OCI-LY7 (cell line): ENCODE data around the gene TNIK.

Experiments
- CTCF ChIP-seq: fragments of 200-600 bp; sonication (generic); conservative IDR thresholded peaks from 2 replicates; pipeline ENCODE4 v1.5.1; 2014; ENCODE audit warnings: mild to moderate bottlenecking, antibody characterized with exemption, low read length, moderate library complexity, mixed read lengths
- EZH2phosphoT487 ChIP-seq: fragments of 200-600 bp; sonication (generic); IDR thresholded peaks from 2 replicates; pipeline ENCODE4 v1.6.1; 2018; ENCODE audit warnings: low read depth, borderline replicate concordance, mild to moderate bottlenecking, mixed run types, antibody characterized with exemption, low read length, moderate library complexity, mixed read lengths

GRCh38 chr3:171021377-171021776 lies 438.8 kb downstream of the TNIK start:
- no peak for TF ChIP-seq EZH2phosphoT487
- TF ChIP-seq CTCF: no peak
